Nephron (organoid): ENCODE data around the gene ENG.

ENCODE experiments used
- H3K27ac Mint-ChIP-seq, 3 experiments: 2 replicates each; pipeline ENCODE4 v1.8.0; 2020; ENCODE audit warnings: mixed read lengths in 3 of 3, mild to moderate bottlenecking in 2 of 3, moderate library complexity in 1 of 3
- H3K27me3 Mint-ChIP-seq: 2 replicates; pipeline ENCODE4 v1.8.0; 2021; ENCODE audit warnings: low read depth, mild to moderate bottlenecking, moderate library complexity, mixed read lengths
- H3K36me3 Mint-ChIP-seq: 2 replicates; pipeline ENCODE4 v1.8.0; 2020; ENCODE audit warnings: low read depth, mixed read lengths
- H3K4me1 Mint-ChIP-seq: 2 replicates; pipeline ENCODE4 v1.8.0; 2020; ENCODE audit warnings: mixed read lengths
- H3K4me3 Mint-ChIP-seq, 3 experiments: 2 replicates each; pipeline ENCODE4 v1.8.0; 2020; ENCODE audit warnings: mild to moderate bottlenecking in 3 of 3, mixed read lengths in 3 of 3, moderate library complexity in 2 of 3
- H3K9me3 Mint-ChIP-seq: 2 replicates; pipeline ENCODE4 v1.8.0; 2020; ENCODE audit warnings: mixed read lengths
- CTCF ChIP-seq, 3 experiments: fragments of 200-600 bp; sonication (generic); IDR thresholded peaks; one replicate each; pipeline ENCODE4 v1.5.0; 2021; ENCODE audit warnings: antibody characterized with exemption in 3 of 3; ENCODE audit not compliant: unreplicated experiment in 3 of 3

Gene ENG

GRCh38 chr9:127809540-127810377 is 44.7 kb downstream of the ENG start:
- Mint-ChIP-seq H3K27ac (no peak overlapping the region), H3K36me3 (peaks cover 22% of the 10 kb centered on the region)

DNA sequence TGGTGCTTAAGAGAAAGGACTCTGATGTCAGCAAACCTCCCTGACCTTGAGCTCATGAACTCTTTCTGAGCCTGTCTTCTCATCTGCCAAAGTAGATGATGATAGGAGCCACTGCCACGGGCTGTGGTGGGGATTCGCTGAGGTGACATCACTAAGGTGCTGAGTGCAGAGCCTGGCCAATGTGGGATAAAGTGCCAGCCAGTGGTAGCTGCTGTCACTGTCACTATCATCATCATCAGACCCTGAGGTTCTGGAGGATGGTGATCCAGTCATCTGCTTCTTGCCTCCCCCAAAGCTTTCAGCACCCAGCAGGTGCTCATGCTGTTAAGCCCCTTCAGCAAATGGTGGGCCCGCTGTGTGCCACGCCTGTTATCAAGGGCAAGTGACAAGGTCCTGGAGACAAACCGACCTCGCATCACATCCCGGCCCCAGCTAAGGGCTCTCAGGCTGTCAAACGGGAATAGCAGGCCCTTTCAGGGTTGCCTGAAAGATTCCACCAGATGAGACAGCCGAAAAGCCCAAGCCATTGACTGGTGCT is 45.4 kb downstream of the ENG start:
- no peak for TF ChIP-seq CTCF (IDR thresholded peaks at IDR 0.05; ENCODE audit: unreplicated experiment in 3 of 3)
- H3K27ac Mint-ChIP-seq = no peak overlapping the region
- H3K36me3 Mint-ChIP-seq = peaks cover 22% of the 10 kb centered on the region
- no peaks in the 10 kb centered on the region for H3K9me3 Mint-ChIP-seq
- no peaks in the 10 kb centered on the region for H3K27me3 Mint-ChIP-seq
- peak overlapping the region in 1 of 3 experiments; percentile 56 for H3K4me3 Mint-ChIP-seq
- no peaks in the 10 kb centered on the region for H3K4me1 Mint-ChIP-seq

More at GRCh38 chr9:127809540-127810377, 44.7 kb downstream of the ENG start:
- Mint-ChIP-seq H3K4me1 (no peaks in the 10 kb centered on the region), H3K4me3 (peak overlapping the region in 1 of 3 experiments; percentile 56), H3K27me3 (no peaks in the 10 kb centered on the region), H3K9me3 (no peaks in the 10 kb centered on the region)
- TF ChIP-seq CTCF (IDR thresholded peaks at IDR 0.05; ENCODE audit: unreplicated experiment in 3 of 3) = no peak

DNA sequence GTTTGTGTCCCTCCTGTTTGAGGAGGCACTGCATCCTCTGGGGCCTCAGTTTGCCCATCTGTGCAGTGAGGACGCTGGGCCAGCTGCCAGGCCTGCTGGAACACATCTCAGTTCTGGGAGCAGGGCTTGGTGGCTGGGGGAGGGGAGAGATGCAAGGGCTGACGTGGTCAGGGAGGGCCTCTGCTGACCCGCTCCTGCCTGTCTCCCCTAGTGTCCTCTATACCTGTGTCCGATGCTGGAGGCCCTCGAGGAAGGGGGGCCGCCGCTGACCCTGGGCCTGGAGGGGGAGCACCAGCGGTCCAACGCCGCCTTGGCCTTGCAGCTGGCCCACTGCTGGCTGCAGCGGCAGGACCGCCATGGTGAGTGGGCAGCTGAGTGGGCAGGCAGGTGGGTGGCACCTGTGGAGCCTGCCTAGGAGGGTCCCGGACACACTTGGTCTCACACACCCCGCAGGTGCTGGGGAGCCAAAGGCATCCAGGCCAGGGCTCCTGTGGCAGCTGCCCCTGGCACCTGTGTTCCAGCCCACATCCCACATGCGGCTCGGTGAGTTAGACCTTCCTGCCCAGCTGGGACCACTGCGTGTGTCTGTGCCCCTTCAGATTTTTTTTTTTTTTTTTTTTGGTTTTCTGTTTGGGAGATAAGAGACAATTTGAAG is 46.0 kb downstream of the ENG start:
- Mint-ChIP-seq H3K27me3 (no peaks in the 10 kb centered on the region), H3K27ac (no peak overlapping the region), H3K4me1 (no peaks in the 10 kb centered on the region), H3K9me3 (no peaks in the 10 kb centered on the region), H3K4me3 (no peak overlapping the region), H3K36me3 (peaks cover 22% of the 10 kb centered on the region)
- no peak for TF ChIP-seq CTCF (IDR thresholded peaks at IDR 0.05; ENCODE audit: unreplicated experiment in 3 of 3)

DNA sequence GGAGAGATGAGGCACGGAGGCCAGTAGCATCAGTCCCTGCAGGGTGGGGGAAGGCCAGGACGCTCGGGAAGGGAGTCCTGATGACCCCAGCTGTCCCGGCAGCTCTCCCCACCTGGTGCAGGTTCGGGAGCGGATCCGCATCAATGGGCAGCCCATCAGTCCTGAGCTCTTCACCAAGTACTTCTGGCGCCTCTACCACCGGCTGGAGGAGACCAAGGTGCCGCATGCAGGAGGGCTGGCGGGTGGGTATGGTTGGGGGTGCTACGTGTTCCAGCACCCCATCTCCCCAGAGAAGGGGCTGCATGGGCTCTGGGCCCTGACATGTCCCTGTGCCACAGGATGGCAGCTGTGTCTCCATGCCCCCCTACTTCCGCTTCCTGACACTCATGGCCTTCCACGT is 47.6 kb downstream of the ENG start:
- H3K9me3 Mint-ChIP-seq = no peaks in the 10 kb centered on the region
- no peak overlapping the region for H3K4me3 Mint-ChIP-seq
- peaks cover 19% of the 10 kb centered on the region for H3K36me3 Mint-ChIP-seq
- no peaks in the 10 kb centered on the region for H3K27me3 Mint-ChIP-seq
- TF ChIP-seq CTCF (IDR thresholded peaks at IDR 0.05; ENCODE audit: unreplicated experiment in 3 of 3) = no peak
- peaks cover 10% of the 10 kb centered on the region for H3K4me1 Mint-ChIP-seq
- H3K27ac Mint-ChIP-seq = no peak overlapping the region

- Mint-ChIP-seq H3K27ac (no peak overlapping the region), H3K36me3 (peaks cover 19% of the 10 kb centered on the region), H3K4me3 (peak overlapping the region in 2 of 3 experiments; percentile 9 to 67), H3K4me1 (peaks cover 17% of the 10 kb centered on the region), H3K27me3 (no peaks in the 10 kb centered on the region), H3K9me3 (no peaks in the 10 kb centered on the region)
- TF ChIP-seq CTCF (IDR thresholded peaks at IDR 0.05; ENCODE audit: unreplicated experiment in 3 of 3) = peak in 2 of 3 experiments; percentile 15 to 38
Measured at GRCh38 chr9:127805620-127806019, 48.8 kb downstream of the ENG start.
